Heart right ventricle (tissue), 16 donors: ENCODE measurements around the gene C20orf144. TPM values are rescaled to one million over a fixed set of nuclear protein-coding genes. Genes with fewer than 3 reads are reported as not detected.

Experiments
- ATAC-seq, 8 donors: fragments of 200-7000 bp; cut with Tn5 transposase; one replicate each; pipeline ENCODE4 v1.9.1; 2020; ENCODE audit warnings: mild to moderate bottlenecking in 8 of 8, moderate library complexity in 8 of 8, moderate number of reproducible peaks in 1 of 8
- DNase-seq, 2 donors: peaks; one replicate each; pipeline ENCODE4 v3.0.0-alpha.2; 2020
- H3K27ac ChIP-seq, 10 donors: fragments of 200-600 bp; sonication (generic) in 2 of 10; one replicate each; pipeline versions ENCODE4 v1.5.0 to v1.8.0; 2020 to 2022; ENCODE audit warnings: mild to moderate bottlenecking in 3 of 10
- H3K27me3 ChIP-seq, 7 donors: fragments of 200-600 bp; one replicate each; pipeline ENCODE4 v1.8.0; 2021 to 2022; ENCODE audit warnings: mild to moderate bottlenecking in 2 of 7
- H3K36me3 ChIP-seq, 9 donors: fragments of 200-600 bp; sonication (generic) in 1 of 9; one replicate each; pipeline versions ENCODE4 v1.5.0 to v1.8.0; 2020 to 2022; ENCODE audit warnings: mild to moderate bottlenecking in 2 of 9
- H3K4me1 ChIP-seq, 9 donors: fragments of 200-600 bp; sonication (generic) in 1 of 9; one replicate each; pipeline versions ENCODE4 v1.5.0 to v1.8.0; 2020 to 2022; ENCODE audit warnings: mild to moderate bottlenecking in 4 of 9
- H3K4me3 ChIP-seq, 10 donors: fragments of 200-600 bp; sonication (generic) in 2 of 10; one replicate each; pipeline versions ENCODE4 v1.5.0 to v1.8.0; 2020 to 2022; ENCODE audit warnings: mild to moderate bottlenecking in 7 of 10, moderate library complexity in 2 of 10
- H3K9me3 ChIP-seq, 11 donors: fragments of 200-600 bp in 10 of 11; sonication (generic) in 2 of 11; one replicate each; pipeline versions ENCODE4 v1.5.0 to v1.8.0; 2013 to 2022; ENCODE audit warnings: mild to moderate bottlenecking in 2 of 11, control low read depth in 1 of 11, moderate library complexity in 1 of 11
- WGBS, 2 donors: extraction: QIAGEN DNeasy Blood & Tissue Kit; methylation state at CpG; one replicate each; pipeline ENCODE4 v1.1.7; 2013; ENCODE audit warnings: inconsistent platforms in 1 of 2; 5-methylcytosine and 5-hydroxymethylcytosine counted together
- intact Hi-C, 10 donors: fragments of 100-400 bp; cut with DNase I; formaldehyde crosslinking; loops; one replicate each; pipeline versions ENCODE4 v1.11.1 to v1.14.2; 2022
- polyA plus RNA-seq, 2 donors: library from polyadenylated mRNA; stranded (reverse); fragments of 200-250 nt; gene quantifications; one replicate each; pipeline ENCODE4 v1.2.3, GENCODE V29; 2013
- total RNA-seq, 10 donors: library from RNA; stranded (reverse); fragmentation: NEBNext Ultra II Directional in 3 of 10; extraction: Animal tissue kit (Norgen Biotek cat#: 25700) in 3 of 10; gene quantifications; one replicate each; pipeline versions ENCODE4 v1.2.1 to v1.2.4, GENCODE V29; 2021 to 2023
- TF ChIP-seq, protein P1 (sequence below), 9 donors: fragments of 200-600 bp; sonication (generic) in 2 of 9; IDR thresholded peaks; one replicate each; pipeline versions ENCODE4 v1.5.0 to v1.8.0; 2021 to 2022; ENCODE audit warnings: antibody characterized with exemption in 9 of 9, mild to moderate bottlenecking in 5 of 9, moderate library complexity in 1 of 9
- donor health status: Arrhythmogenic right ventricular cardiomyopathy.
- donor health status: ischemic (EF 13 %, LVEDD 7.1; RV severe dilation, severe dysfunction).
- donor health status: healthy with polysubstance abuse.
- donor health status: DM: no; HTN: yes; CAD: no.
- donor health status: DM: no; HTN: no; CAD: no.
- donor health status: ischemic (EF 25% LVEDD 6.9; RV normal size, moderate dysfunction).
- donor health status: ischemic (EF 25% LVEDD 5.7; RV mildly dilated, moderate dysfunction).
- donor health status: healthy.
- donor health status: DM: yes; HTN: yes; CAD: no.
- donor health status: Ischemic cardiomyopathy.
- donor health status: ischemic (EF 35%, LVEDD 5.7; RV mildly dilated, moderate dysfunction).
- donor health status: nonischemic (EF 11% LVEDD 7.7; RV severe dilation, severe dysfunction).
- donor health status: DM: yes; HTN: yes; CAD: no.
- donor health status: PGD.
- donor health status: ischemic (EF 29% LVEDD 5.4; RV normal size, mild dysfunction).
- donor health status: nonischemic (EF 23%, LVEDD 6.1; RV moderate dilation, normal function).

Gene C20orf144
- total and polyA plus RNA-seq, 12 donors, result 0.03 TPM; not detected in 11

- intact Hi-C loops, result loop anchor here in 1 of 10 donors (5.0 kb wide), 1 partner anchor 55 kb away; the partner anchor contains the start of gene ZNF341
- 96% methylated on average over 31 of the region's 31 CpGs for WGBS, 2 donors
- H3K4me3 ChIP-seq, result no peak overlapping the region
- TF ChIP-seq, protein P1, sequence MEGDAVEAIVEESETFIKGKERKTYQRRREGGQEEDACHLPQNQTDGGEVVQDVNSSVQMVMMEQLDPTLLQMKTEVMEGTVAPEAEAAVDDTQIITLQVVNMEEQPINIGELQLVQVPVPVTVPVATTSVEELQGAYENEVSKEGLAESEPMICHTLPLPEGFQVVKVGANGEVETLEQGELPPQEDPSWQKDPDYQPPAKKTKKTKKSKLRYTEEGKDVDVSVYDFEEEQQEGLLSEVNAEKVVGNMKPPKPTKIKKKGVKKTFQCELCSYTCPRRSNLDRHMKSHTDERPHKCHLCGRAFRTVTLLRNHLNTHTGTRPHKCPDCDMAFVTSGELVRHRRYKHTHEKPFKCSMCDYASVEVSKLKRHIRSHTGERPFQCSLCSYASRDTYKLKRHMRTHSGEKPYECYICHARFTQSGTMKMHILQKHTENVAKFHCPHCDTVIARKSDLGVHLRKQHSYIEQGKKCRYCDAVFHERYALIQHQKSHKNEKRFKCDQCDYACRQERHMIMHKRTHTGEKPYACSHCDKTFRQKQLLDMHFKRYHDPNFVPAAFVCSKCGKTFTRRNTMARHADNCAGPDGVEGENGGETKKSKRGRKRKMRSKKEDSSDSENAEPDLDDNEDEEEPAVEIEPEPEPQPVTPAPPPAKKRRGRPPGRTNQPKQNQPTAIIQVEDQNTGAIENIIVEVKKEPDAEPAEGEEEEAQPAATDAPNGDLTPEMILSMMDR (IDR thresholded peaks at IDR 0.05), result no peak
- H3K27me3 ChIP-seq, result no peaks in the 10 kb centered on the region
- H3K27ac ChIP-seq, result no peak overlapping the region
- H3K9me3 ChIP-seq, result no peaks in the 10 kb centered on the region
- DNase-seq (no peak), ATAC-seq (no peak)
- peaks cover 0 to 5% (median 0%) of the 10 kb centered on the region in 9 donors for H3K36me3 ChIP-seq
- peaks cover 9 to 41% (median 27%) of the 10 kb centered on the region in 9 donors for H3K4me1 ChIP-seq
These were observed 14.8 kb downstream of the C20orf144 start for GRCh38 chr20:33676652-33677645.

DNA sequence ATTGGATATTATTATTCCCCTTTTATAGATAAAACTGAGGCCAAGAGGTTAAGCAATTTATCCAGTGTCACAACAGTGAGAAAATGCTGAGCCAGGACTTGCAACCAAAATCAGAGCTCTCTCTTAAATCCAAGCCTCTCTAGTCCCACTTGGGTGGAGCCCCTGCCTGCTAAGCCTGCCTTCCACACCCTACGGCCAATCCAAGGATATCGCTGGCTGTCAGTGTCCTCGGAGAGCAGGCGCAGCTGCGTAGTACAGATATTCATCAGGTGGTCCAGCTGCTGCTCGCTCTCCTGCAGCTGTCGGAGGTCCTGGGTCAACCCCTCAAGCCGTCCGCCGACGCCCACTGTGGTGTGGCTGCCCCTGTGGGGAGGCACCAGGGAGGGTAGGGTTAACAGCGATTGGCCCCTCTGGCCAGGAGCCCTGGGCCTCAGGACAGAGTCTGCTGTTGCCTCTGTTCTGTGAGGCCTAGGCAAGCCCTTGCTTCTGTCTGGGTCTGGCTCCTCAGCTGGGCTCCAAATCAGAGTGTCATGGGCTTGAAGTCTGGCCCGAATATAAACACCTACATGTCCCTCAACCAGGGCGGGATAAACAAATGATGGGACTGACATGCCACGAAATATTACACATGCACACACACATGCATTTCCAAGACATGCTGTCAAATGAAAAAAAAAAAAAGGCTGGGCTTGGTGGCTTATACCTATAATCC, 16.0 kb downstream of the C20orf144 start:
- peaks cover 0 to 5% (median 0%) of the 10 kb centered on the region in 9 donors for H3K36me3 ChIP-seq
- no peaks in the 10 kb centered on the region for H3K27me3 ChIP-seq
- 77 to 78% methylated on average over 15 of the region's 15 CpGs for WGBS, 2 donors
- ATAC-seq (peak in 6 of 8 donors; percentile 15 to 39 (median 34)), DNase-seq (peak in 1 of 2 donors; percentile 64)
- H3K4me3 ChIP-seq, result no peak overlapping the region
- intact Hi-C loops, result loop anchor here in 1 of 10 donors (5.0 kb wide), 1 partner anchor 54 kb away; the partner anchor contains the start of gene ZNF341
- peaks cover 4 to 29% (median 17%) of the 10 kb centered on the region in 9 donors for H3K4me1 ChIP-seq
- H3K9me3 ChIP-seq, result no peaks in the 10 kb centered on the region
- peak overlapping the region in 2 of 10 donors; percentile 28 to 45 for H3K27ac ChIP-seq
- TF ChIP-seq, protein P1 (IDR thresholded peaks at IDR 0.05), result no peak

GRCh38 chr20:33679758-33680485, 17.8 kb downstream of the C20orf144 start:
- WGBS, 2 donors, result 87 to 90% methylated on average over 20 of the region's 20 CpGs
- Histone ChIP-seq H3K36me3 (peaks cover 0 to 5% (median 0%) of the 10 kb centered on the region in 9 donors), H3K9me3 (no peaks in the 10 kb centered on the region), H3K4me3 (no peak overlapping the region), H3K27me3 (no peaks in the 10 kb centered on the region), H3K27ac (no peak overlapping the region), H3K4me1 (peaks cover 0 to 24% (median 14%) of the 10 kb centered on the region in 9 donors)
- TF ChIP-seq, protein P1 (IDR thresholded peaks at IDR 0.05), result no peak
- no peak for ATAC-seq
- DNase-seq, result no peak
- intact Hi-C loops, result loop anchor here in 1 of 10 donors (5.0 kb wide), 1 partner anchor 52 kb away; the partner anchor contains the start of gene ZNF341
